ENCODE measurements around the gene MFRP. TPM values are rescaled to one million over a fixed set of nuclear protein-coding genes. Genes with fewer than 3 reads are reported as not detected.

The MFRP gene
- total and polyA plus RNA-seq, 10 of the 15 experiments (the other 5 are each of a cell fraction or from before 2014, with no cell fraction given) = not detected

GRCh38 chr11:119359365-119360214 is 13.1 kb upstream of the MFRP start:
- H3K4me2 ChIP-seq (ENCODE audit: control insufficient read depth, insufficient read depth) = no peak overlapping the region; the same call in 1 of the 2 replicates
- POLR2A ChIA-PET = interaction anchor here (1.6 kb wide), 1 partner anchor 8 kb away, joined by 5 read pairs; no protein-coding TSS in a partner anchor
- ATAC-seq (peak; percentile 23), FAIRE-seq (no peak), DNase-seq (ENCODE audit: low read depth, low spot score) (no peak)
- H3K4me3 ChIP-seq = no peak overlapping the region
- no peak overlapping the region for H3K9ac ChIP-seq (ENCODE audit: control insufficient read depth, insufficient read depth, low read length)
- CTCF ChIA-PET = interaction anchor here (1.3 to 4.8 kb wide), 5 partner anchors 12 to 115 kb away, joined by 5 to 183 read pairs (median 17); partner anchors contain the start of gene USP2
- peaks cover 2 to 6% of the 10 kb centered on the region in 2 experiments; a peak in 3 of 4 replicates for H3K27me3 ChIP-seq (replicated peaks in 1 of 2; ENCODE audit: control insufficient read depth in 2 of 2, insufficient read depth in 2 of 2, low read length in 1 of 2)
- no peak overlapping the region for H2AFZ ChIP-seq (ENCODE audit: control insufficient read depth, low read depth, low read length)
- BruUV-seq (replicated peaks) = no TSS peak
- no peaks in the 10 kb centered on the region for H3K79me2 ChIP-seq (ENCODE audit: control insufficient read depth, insufficient read depth, low read length)
- in situ Hi-C loops (cut with MboI) (loop anchor here (5.0 kb wide), 1 partner anchor 113 kb away; no protein-coding TSS in a partner anchor), intact Hi-C loops (cut with micrococcal nuclease; ENCODE audit: unreplicated experiment) (no loop called here)
- 0 out of 2 replicates have a peak, but pooled peaks cover 2% of the 10 kb centered on the region for H4K20me1 ChIP-seq (ENCODE audit: control insufficient read depth, insufficient read depth)
- no peaks in the 10 kb centered on the region for H3K9me3 ChIP-seq (replicated peaks; ENCODE audit: control insufficient read depth, insufficient read depth, low read length)
- TF ChIP-seq IKZF1 (conservative IDR thresholded peaks at IDR 0.05) (peak; percentile 29; the same call in 1 of the 2 replicates), IKZF2 (IDR thresholded peaks at IDR 0.05) (0 out of 4 replicates have a peak, but pooled peaks of 1 of the 2 experiments have one; percentile 17), NFXL1 (IDR thresholded peaks at IDR 0.05; ENCODE audit: borderline replicate concordance) (no peak), BCL3 (IDR thresholded peaks at IDR 0.05; ENCODE audit: borderline replicate concordance, insufficient read depth, low read depth, low read length, poor library complexity, severe bottlenecking) (no peak)
- WGBS (ENCODE audit: insufficient coverage, insufficient replicate concordance, low lambda C conversion rate, missing lambda C conversion rate) = 47% methylated on average over 10 of the region's 10 CpGs
- peaks cover 10% of the 10 kb centered on the region for H3K4me1 ChIP-seq (ENCODE audit: control insufficient read depth, insufficient read depth, low read length)
- no peaks in the 10 kb centered on the region for H3K36me3 ChIP-seq (ENCODE audit: control insufficient read depth in 2 of 2, insufficient read depth in 2 of 2, low read length in 1 of 2)
- SMC1A ChIA-PET (ENCODE audit: uncharacterized antibody, unreplicated experiment) = interaction anchor here (1.3 kb wide), 1 partner anchor 115 kb away, joined by 3 read pairs; no protein-coding TSS in a partner anchor
- no peak overlapping the region for H3K27ac ChIP-seq (ENCODE audit: control insufficient read depth, insufficient read depth)
- RAD21 ChIA-PET (ENCODE audit: unreplicated experiment) = interaction anchor here (4.5 kb wide), 1 partner anchor 15 kb away, joined by 47 read pairs; no protein-coding TSS in a partner anchor
